HL-60/S4 treated with phorbol 12-myristate 13-acetate at 8.2 ng/mL for 4 days and 3 days (cell line): Measurements from ENCODE around the gene IMMT.

Experiments used
- in situ Hi-C: fragments of 300-500 bp; cut with MboI; formaldehyde crosslinking; loops from 2 replicates; pipeline ENCODE4 v1.15.0; 2022; ENCODE audit warnings: low sequenced_read_pairs

IMMT gene

GRCh38 chr2:86097114-86097896, 98.0 kb downstream of the IMMT start:
- in situ Hi-C loops, result no loop called here

GRCh38 chr2:86094229-86094628, 101.0 kb downstream of the IMMT start:
- in situ Hi-C loops, result no loop called here
